Astrocyte (in vitro differentiated cells and primary cell): ENCODE data around the gene NUDT4B.
"Not testable (repeated sequence)": the region's sequence is repeated elsewhere in the genome, so short reads cannot be mapped to it uniquely, and the experiment has no call there.

Source experiments
- CTCF ChIP-seq: IDR thresholded peaks from 2 replicates; pipeline ENCODE4 v1.5.1; 2011; ENCODE audit warnings: low read depth, mild to moderate bottlenecking, inconsistent platforms, low read length, moderate library complexity; ENCODE audit not compliant: insufficient read depth
- EZH2 ChIP-seq: IDR thresholded peaks from 2 replicates; pipeline ENCODE4 v1.6.1; 2012; ENCODE audit warnings: mild to moderate bottlenecking, low read length, inconsistent platforms; ENCODE audit not compliant: insufficient read depth

GRCh38 chr1:148773690-148774089 lies 25.1 kb downstream of the NUDT4B start:
- TF ChIP-seq CTCF, EZH2: not testable (repeated sequence)
